Esophagus muscularis mucosa (tissue), 4 donors: Measurements from ENCODE around the gene DNAJA4. TPM values are rescaled to one million over a fixed set of nuclear protein-coding genes. Genes with fewer than 3 reads are reported as not detected.

Experiments
- DNase-seq: peaks from one replicate; pipeline ENCODE4 v3.0.0-alpha.2; 2017; ENCODE audit errors: extremely low spot score
- H3K27ac ChIP-seq, 4 donors: fragments of 200-600 bp; sonication (generic); replicated peaks in 1 of 4; 1 replicate in 3 of 4; 2 replicates in 1 of 4; pipeline ENCODE4 v1.5.1; 2016 to 2019; ENCODE audit warnings: mild to moderate bottlenecking in 1 of 4
- H3K27me3 ChIP-seq, 4 donors: fragments of 200-600 bp; sonication (generic); one replicate each; pipeline versions ENCODE4 v1.5.1 to v1.6.0; 2016 to 2019
- H3K36me3 ChIP-seq, 4 donors: fragments of 200-600 bp; sonication (generic); one replicate each; pipeline ENCODE4 v1.5.1; 2016 to 2019
- H3K4me1 ChIP-seq, 4 donors: fragments of 200-600 bp; sonication (generic); one replicate each; pipeline ENCODE4 v1.5.1; 2016 to 2019
- H3K4me3 ChIP-seq, 4 donors: fragments of 200-600 bp; sonication (generic); 1 replicate in 2 of 4; 2 replicates in 2 of 4; pipeline ENCODE4 v1.5.1; 2016 to 2019; ENCODE audit warnings: mild to moderate bottlenecking in 4 of 4, moderate library complexity in 1 of 4
- H3K9me3 ChIP-seq, 4 donors: fragments of 200-600 bp; sonication (generic); 1 replicate in 3 of 4; 2 replicates in 1 of 4; pipeline ENCODE4 v1.5.1; 2016 to 2019
- EP300 ChIP-seq: sonication (generic); formaldehyde crosslinking; IDR thresholded peaks from one replicate; pipeline ENCODE4 v1.6.1; 2017; ENCODE audit warnings: antibody characterized with exemption
- POLR2A ChIP-seq: fragments of 450-650 bp; IDR thresholded peaks from one replicate; pipeline ENCODE4 v1.6.1; 2017; ENCODE audit warnings: antibody characterized with exemption, moderate library complexity, mild to moderate bottlenecking, low read depth
- POLR2AphosphoS5 ChIP-seq, 2 donors: sonication (generic); formaldehyde crosslinking; IDR thresholded peaks; one replicate each; pipeline ENCODE4 v1.6.1; 2017; ENCODE audit warnings: antibody characterized with exemption in 2 of 2
- WGBS: methylation state at CpG from one replicate; pipeline ENCODE4 v1.1.5; 2018; 5-methylcytosine and 5-hydroxymethylcytosine counted together
- intact Hi-C: fragments of 100-400 bp; cut with DNase I; formaldehyde crosslinking; loops from one replicate; pipeline ENCODE4 v1.15.1; 2023
- total RNA-seq, 4 donors: library from RNA; depleted of rRNA; stranded (reverse); fragments of >200 nt; gene quantifications; one replicate each; pipeline versions ENCODE4 v1.1.0 to v1.2.1, GENCODE V29; 2016
- TF ChIP-seq, protein P1 (sequence below), 3 experiments: fragments of 200-600 bp in 2 of 3; fragments of 450-650 bp in 1 of 3; sonication (generic) in 2 of 3; IDR thresholded peaks; one replicate each; pipeline ENCODE4 v1.5.1; 2017 to 2019; ENCODE audit warnings: antibody characterized with exemption in 3 of 3, mild to moderate bottlenecking in 2 of 3, moderate library complexity in 1 of 3

Gene DNAJA4
- total RNA-seq, 4 donors from 2014 or later: 11.8 to 23.5 (median 15.8) TPM

DNA sequence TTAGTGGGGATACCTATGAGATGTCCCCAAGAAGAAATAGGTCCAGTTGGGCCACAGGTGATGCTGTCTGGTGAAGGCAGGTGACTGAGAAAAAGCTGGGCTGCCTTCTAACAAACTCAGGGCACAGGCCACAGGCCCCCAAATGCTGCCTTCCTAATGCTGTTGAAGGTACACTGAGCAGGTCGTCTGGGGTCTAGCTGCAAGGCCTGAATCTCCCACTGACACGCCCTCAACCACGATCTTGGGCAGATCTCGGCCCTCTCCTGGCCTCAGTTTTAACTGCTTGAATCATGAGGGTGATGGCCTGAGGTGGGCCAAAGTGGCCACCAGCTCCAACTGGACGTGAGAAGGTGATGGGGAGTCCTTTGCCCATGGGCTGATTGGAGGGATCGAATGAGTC lies 27.9 kb upstream of the DNAJA4 start:
- H3K27ac ChIP-seq: no peak overlapping the region
- TF ChIP-seq EP300: no peak
- TF ChIP-seq, protein P1, sequence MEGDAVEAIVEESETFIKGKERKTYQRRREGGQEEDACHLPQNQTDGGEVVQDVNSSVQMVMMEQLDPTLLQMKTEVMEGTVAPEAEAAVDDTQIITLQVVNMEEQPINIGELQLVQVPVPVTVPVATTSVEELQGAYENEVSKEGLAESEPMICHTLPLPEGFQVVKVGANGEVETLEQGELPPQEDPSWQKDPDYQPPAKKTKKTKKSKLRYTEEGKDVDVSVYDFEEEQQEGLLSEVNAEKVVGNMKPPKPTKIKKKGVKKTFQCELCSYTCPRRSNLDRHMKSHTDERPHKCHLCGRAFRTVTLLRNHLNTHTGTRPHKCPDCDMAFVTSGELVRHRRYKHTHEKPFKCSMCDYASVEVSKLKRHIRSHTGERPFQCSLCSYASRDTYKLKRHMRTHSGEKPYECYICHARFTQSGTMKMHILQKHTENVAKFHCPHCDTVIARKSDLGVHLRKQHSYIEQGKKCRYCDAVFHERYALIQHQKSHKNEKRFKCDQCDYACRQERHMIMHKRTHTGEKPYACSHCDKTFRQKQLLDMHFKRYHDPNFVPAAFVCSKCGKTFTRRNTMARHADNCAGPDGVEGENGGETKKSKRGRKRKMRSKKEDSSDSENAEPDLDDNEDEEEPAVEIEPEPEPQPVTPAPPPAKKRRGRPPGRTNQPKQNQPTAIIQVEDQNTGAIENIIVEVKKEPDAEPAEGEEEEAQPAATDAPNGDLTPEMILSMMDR (IDR thresholded peaks at IDR 0.05): no peak
- no peak for TF ChIP-seq POLR2A
- no peak for TF ChIP-seq POLR2AphosphoS5 (IDR thresholded peaks at IDR 0.05)
- 92% methylated on average over 6 of the region's 6 CpGs for WGBS
- no peak for DNase-seq
- no peaks in the 10 kb centered on the region for H3K36me3 ChIP-seq
- H3K27me3 ChIP-seq: peaks cover 0 to 3% (median 0%) of the 10 kb centered on the region in 4 donors
- H3K4me1 ChIP-seq: peaks cover 0 to 6% (median 0%) of the 10 kb centered on the region in 4 donors
- no peaks in the 10 kb centered on the region for H3K9me3 ChIP-seq
- no peak overlapping the region for H3K4me3 ChIP-seq
- intact Hi-C loops: no loop called here

DNA sequence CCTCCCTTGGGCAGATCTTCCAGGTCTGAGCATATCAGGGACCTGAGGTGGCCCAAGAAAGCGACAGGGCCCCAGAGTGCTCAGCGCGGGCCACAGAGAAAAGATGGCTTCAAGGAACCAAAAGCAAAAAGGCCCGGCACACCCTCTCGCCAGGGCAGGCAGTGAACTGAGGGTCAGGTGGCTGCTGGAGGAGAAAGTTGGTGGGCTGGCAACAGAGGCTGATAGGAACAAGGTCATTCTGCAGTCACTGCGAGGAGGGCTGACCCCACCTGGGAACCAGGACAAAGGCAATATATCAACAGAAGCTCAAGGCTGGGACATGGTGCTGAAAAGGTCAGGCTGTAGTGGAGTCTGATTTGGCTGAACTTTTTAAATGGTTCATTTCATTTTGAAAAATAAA lies 27.2 kb upstream of the DNAJA4 start:
- H3K9me3 ChIP-seq: no peaks in the 10 kb centered on the region
- H3K27ac ChIP-seq: no peak overlapping the region
- H3K36me3 ChIP-seq: no peaks in the 10 kb centered on the region
- DNase-seq: no peak
- no peak overlapping the region for H3K4me3 ChIP-seq
- TF ChIP-seq POLR2A (no peak), POLR2AphosphoS5 (IDR thresholded peaks at IDR 0.05) (no peak)
- H3K27me3 ChIP-seq: peaks cover 0 to 3% (median 0%) of the 10 kb centered on the region in 4 donors
- intact Hi-C loops: no loop called here
- WGBS: 80% methylated on average over 6 of the region's 6 CpGs
- peaks cover 0 to 6% (median 0%) of the 10 kb centered on the region in 4 donors for H3K4me1 ChIP-seq

DNA sequence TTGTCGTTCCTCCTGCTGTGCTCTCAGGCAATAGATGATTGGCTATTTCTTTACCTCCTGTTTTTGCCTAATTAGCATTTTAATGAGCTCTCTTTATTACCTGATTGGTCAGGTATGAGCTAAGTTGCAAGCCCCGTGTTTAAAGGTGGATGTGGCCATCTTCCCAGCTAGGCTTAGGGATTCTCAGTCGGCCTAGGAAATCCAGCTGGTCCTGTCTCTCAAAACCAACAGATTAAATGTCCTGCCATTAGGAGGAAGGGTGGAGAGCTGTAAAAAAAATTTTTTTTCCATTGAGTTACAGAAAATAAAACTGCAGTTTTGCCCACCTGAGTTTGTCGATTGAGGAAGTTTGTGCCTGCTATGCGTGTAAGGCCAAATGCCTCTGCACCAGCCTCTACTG lies 24.6 kb upstream of the DNAJA4 start:
- Histone ChIP-seq H3K36me3 (no peaks in the 10 kb centered on the region), H3K9me3 (no peaks in the 10 kb centered on the region), H3K27ac (no peak overlapping the region), H3K4me1 (peaks cover 0 to 6% (median 5%) of the 10 kb centered on the region in 4 donors), H3K27me3 (no peaks in the 10 kb centered on the region), H3K4me3 (no peak overlapping the region)
- intact Hi-C loops: loop anchor here (5.0 kb wide), 3 partner anchors 63 to 283 kb away; no protein-coding TSS in a partner anchor
- 92% methylated on average over 5 of the region's 5 CpGs for whole genome bisulfite sequencing
- no peak for TF ChIP-seq POLR2A
- no peak for TF ChIP-seq EP300
- no peak for TF ChIP-seq POLR2AphosphoS5 (IDR thresholded peaks at IDR 0.05)
- TF ChIP-seq, protein P1 (IDR thresholded peaks at IDR 0.05): no peak
- no peak for DNase-seq

DNA sequence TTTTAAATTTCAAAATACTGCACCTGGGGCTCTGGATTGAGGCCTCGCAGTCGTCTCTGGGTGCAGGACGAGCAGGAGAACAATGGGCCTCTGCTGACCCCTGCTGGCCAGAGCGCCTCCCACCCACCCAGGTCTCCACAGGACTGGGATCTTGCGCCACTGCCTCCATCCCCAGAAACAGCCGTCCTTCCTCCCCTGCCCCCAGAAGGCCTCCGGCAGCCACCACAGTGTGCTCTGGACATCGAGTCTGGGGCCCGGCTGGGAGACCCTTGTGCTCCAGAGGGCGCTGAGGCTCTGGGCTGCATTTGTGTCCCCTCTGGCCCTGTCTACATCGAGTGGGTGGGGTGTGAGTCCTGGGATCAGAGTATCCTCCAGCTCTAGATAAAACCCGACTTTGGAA lies 23.3 kb upstream of the DNAJA4 start:
- Histone ChIP-seq H3K27me3 (no peaks in the 10 kb centered on the region), H3K36me3 (no peaks in the 10 kb centered on the region), H3K27ac (no peak overlapping the region), H3K4me3 (no peak overlapping the region), H3K9me3 (no peaks in the 10 kb centered on the region), H3K4me1 (peaks cover 0 to 6% (median 5%) of the 10 kb centered on the region in 4 donors)
- no peak for TF ChIP-seq POLR2AphosphoS5 (IDR thresholded peaks at IDR 0.05)
- TF ChIP-seq, protein P1 (IDR thresholded peaks at IDR 0.05): peak; percentile 87 to 95 (median 88)
- DNase-seq: peak; percentile 96
- intact Hi-C loops: loop anchor here (5.0 kb wide), 3 partner anchors 64 to 284 kb away; no protein-coding TSS in a partner anchor
- 13% methylated on average over 8 of the region's 12 CpGs for WGBS

DNA sequence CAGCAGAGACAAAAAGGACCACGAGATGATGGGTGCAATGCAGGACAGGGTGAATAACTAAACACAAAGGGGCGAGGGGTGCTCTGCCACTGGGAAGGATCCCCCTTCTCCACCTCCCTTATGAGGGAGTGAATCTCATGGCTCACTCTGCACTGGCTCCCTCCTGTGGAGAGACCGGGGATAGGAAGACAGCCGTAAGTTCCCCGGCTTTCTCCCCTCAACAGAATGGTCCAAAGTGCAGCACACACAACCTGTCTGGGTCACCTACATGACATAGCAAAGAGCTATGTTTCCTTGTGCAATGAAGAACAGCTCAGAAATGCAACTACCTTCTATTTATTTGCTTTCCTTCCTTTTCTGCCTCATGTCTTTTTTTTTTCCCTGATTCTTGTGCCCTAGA lies 22.2 kb upstream of the DNAJA4 start:
- no peak for DNase-seq

More for the DNA sequence above, 22.2 kb upstream of the DNAJA4 start:
- H3K36me3 ChIP-seq: no peaks in the 10 kb centered on the region
- no peak overlapping the region for H3K27ac ChIP-seq
- peaks cover 0 to 6% (median 5%) of the 10 kb centered on the region in 4 donors for H3K4me1 ChIP-seq
- WGBS: 77% methylated on average over 5 of the region's 5 CpGs
- no peaks in the 10 kb centered on the region for H3K27me3 ChIP-seq
- no peak overlapping the region for H3K4me3 ChIP-seq
- intact Hi-C loops: loop anchor here (5.0 kb wide), 3 partner anchors 65 to 285 kb away; no protein-coding TSS in a partner anchor
- H3K9me3 ChIP-seq: no peaks in the 10 kb centered on the region
- TF ChIP-seq, protein P1 (IDR thresholded peaks at IDR 0.05): peak in 1 of 3 experiments; percentile 36
- TF ChIP-seq EP300 (no peak), POLR2A (no peak), POLR2AphosphoS5 (IDR thresholded peaks at IDR 0.05) (no peak)
